IPS-18c (cell line): ENCODE results near the gene FBXO17.

Source experiments
- H3K4me3 ChIP-seq: 2 replicates; pipeline ENCODE4 v1.7.0; 2013; ENCODE audit warnings: low read depth, mild to moderate bottlenecking, low read length, moderate library complexity; ENCODE audit not compliant: insufficient read depth
- H3K9me3 ChIP-seq: one replicate; pipeline ENCODE4 v1.6.1; 2013; ENCODE audit warnings: mild to moderate bottlenecking, low read length, moderate library complexity; ENCODE audit not compliant: control insufficient read depth, insufficient read depth

The FBXO17 gene

GRCh38 chr19:38910488-38910887 lies 65.1 kb downstream of the FBXO17 start:
- Histone ChIP-seq H3K9me3 (peaks cover 2% of the 10 kb centered on the region), H3K4me3 (no peak overlapping the region)

GRCh38 chr19:38908911-38909310 lies 66.6 kb downstream of the FBXO17 start:
- H3K9me3 ChIP-seq, result peaks cover 2% of the 10 kb centered on the region
- no peak overlapping the region for H3K4me3 ChIP-seq

GRCh38 chr19:38907670-38908069 lies 67.9 kb downstream of the FBXO17 start:
- peaks cover 2% of the 10 kb centered on the region for H3K9me3 ChIP-seq
- H3K4me3 ChIP-seq, result no peak overlapping the region

- Histone ChIP-seq H3K9me3 (peaks cover 2% of the 10 kb centered on the region), H3K4me3 (no peak overlapping the region)
These were observed 68.3 kb downstream of the FBXO17 start for GRCh38 chr19:38907227-38907626.

GRCh38 chr19:38905620-38906019 lies 69.9 kb downstream of the FBXO17 start:
- no peak overlapping the region for H3K4me3 ChIP-seq

GRCh38 chr19:38904581-38905539 lies 70.7 kb downstream of the FBXO17 start:
- H3K4me3 ChIP-seq, result no peak overlapping the region
- peaks cover 2% of the 10 kb centered on the region for H3K9me3 ChIP-seq

More at GRCh38 chr19:38905620-38906019, 69.9 kb downstream of the FBXO17 start:
- H3K9me3 ChIP-seq, result peaks cover 2% of the 10 kb centered on the region

- no peak overlapping the region for H3K4me3 ChIP-seq
- H3K9me3 ChIP-seq, result peaks cover 2% of the 10 kb centered on the region
These were observed 73.9 kb downstream of the FBXO17 start for GRCh38 chr19:38901683-38902082.

GRCh38 chr19:38900743-38901190 lies 74.8 kb downstream of the FBXO17 start:
- H3K4me3 ChIP-seq, result peak overlapping the region; percentile 89; the same call in 1 of the 2 replicates
- H3K9me3 ChIP-seq, result no peaks in the 10 kb centered on the region

GRCh38 chr19:38900202-38900629 lies 75.3 kb downstream of the FBXO17 start:
- H3K9me3 ChIP-seq, result no peaks in the 10 kb centered on the region
- peak overlapping the region; percentile 89 for H3K4me3 ChIP-seq

GRCh38 chr19:38899447-38900201 lies 75.9 kb downstream of the FBXO17 start, which contains the start of the genes NFKBIB and SIRT2:
TSS of gene NFKBIB (plus strand) at chr19:38899969. CDS start at chr19:38900033, 64 bp downstream.
TSS of gene SIRT2 (minus strand) at chr19:38899618. CDS start at chr19:38899521, 97 bp downstream.
- H3K9me3 ChIP-seq, result no peaks in the 10 kb centered on the region
- peak within 1 kb of the TSS; percentile 89 for H3K4me3 ChIP-seq

GRCh38 chr19:38898788-38899446 lies 76.6 kb downstream of the FBXO17 start:
- Histone ChIP-seq H3K4me3 (peak overlapping the region; percentile 69), H3K9me3 (no peaks in the 10 kb centered on the region)

- Histone ChIP-seq H3K4me3 (no peak overlapping the region), H3K9me3 (no peaks in the 10 kb centered on the region)
These were observed 80.6 kb downstream of the FBXO17 start for GRCh38 chr19:38894968-38895367.

GRCh38 chr19:38893341-38893771 lies 82.2 kb downstream of the FBXO17 start:
- Histone ChIP-seq H3K4me3 (no peak overlapping the region), H3K9me3 (peaks cover 2% of the 10 kb centered on the region)

- H3K9me3 ChIP-seq, result peaks cover 2% of the 10 kb centered on the region
- H3K4me3 ChIP-seq, result no peak overlapping the region
These were observed 82.7 kb downstream of the FBXO17 start for GRCh38 chr19:38892841-38893240.

- H3K9me3 ChIP-seq, result peaks cover 2% of the 10 kb centered on the region
- no peak overlapping the region for H3K4me3 ChIP-seq
These were observed 83.8 kb downstream of the FBXO17 start for GRCh38 chr19:38891771-38892170.
